Measurements from ENCODE around the gene CDK18. TPM values are rescaled to one million over a fixed set of nuclear protein-coding genes. Genes with fewer than 3 reads are reported as not detected.

The CDK18 gene
- total RNA-seq, 1 donor from 2014 or later, result 3.0 TPM

DNA sequence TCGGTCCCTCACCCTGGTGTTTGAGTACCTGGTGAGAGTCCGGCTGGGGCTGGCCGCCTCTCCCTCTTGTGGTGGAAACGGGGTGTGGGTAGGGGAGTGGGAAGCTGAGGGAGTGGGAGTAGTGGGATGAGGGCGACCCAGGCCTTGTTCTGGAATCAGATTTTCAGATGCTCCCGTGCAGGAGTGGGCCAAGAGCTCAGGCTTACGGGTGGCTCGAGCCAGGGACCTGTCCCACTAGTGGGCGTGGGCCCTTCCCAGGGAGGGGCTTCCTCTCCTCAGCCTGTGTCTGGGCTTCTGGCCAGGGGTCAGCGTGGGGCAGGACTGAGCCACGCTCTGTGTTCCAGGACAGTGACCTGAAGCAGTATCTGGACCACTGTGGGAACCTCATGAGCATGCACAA is 22.0 kb downstream of the CDK18 start:
- peaks cover 21% of the 10 kb centered on the region for H3K27me3 Mint-ChIP-seq (ENCODE audit: unreplicated experiment)
- no peak overlapping the region for H3K27ac Mint-ChIP-seq (ENCODE audit: unreplicated experiment)
- no peaks in the 10 kb centered on the region for H3K36me3 Mint-ChIP-seq (ENCODE audit: unreplicated experiment)
- TF ChIP-seq, protein P1, sequence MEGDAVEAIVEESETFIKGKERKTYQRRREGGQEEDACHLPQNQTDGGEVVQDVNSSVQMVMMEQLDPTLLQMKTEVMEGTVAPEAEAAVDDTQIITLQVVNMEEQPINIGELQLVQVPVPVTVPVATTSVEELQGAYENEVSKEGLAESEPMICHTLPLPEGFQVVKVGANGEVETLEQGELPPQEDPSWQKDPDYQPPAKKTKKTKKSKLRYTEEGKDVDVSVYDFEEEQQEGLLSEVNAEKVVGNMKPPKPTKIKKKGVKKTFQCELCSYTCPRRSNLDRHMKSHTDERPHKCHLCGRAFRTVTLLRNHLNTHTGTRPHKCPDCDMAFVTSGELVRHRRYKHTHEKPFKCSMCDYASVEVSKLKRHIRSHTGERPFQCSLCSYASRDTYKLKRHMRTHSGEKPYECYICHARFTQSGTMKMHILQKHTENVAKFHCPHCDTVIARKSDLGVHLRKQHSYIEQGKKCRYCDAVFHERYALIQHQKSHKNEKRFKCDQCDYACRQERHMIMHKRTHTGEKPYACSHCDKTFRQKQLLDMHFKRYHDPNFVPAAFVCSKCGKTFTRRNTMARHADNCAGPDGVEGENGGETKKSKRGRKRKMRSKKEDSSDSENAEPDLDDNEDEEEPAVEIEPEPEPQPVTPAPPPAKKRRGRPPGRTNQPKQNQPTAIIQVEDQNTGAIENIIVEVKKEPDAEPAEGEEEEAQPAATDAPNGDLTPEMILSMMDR (IDR thresholded peaks at IDR 0.05), result no peak
- no peaks in the 10 kb centered on the region for H3K9me3 Mint-ChIP-seq (ENCODE audit: unreplicated experiment)
- no peak overlapping the region for H3K4me3 Mint-ChIP-seq (ENCODE audit: unreplicated experiment)
- peaks cover 6% of the 10 kb centered on the region for H3K4me1 Mint-ChIP-seq (ENCODE audit: unreplicated experiment)
- no peak for DNase-seq (ENCODE audit: extremely low spot score, unreplicated experiment)

DNA sequence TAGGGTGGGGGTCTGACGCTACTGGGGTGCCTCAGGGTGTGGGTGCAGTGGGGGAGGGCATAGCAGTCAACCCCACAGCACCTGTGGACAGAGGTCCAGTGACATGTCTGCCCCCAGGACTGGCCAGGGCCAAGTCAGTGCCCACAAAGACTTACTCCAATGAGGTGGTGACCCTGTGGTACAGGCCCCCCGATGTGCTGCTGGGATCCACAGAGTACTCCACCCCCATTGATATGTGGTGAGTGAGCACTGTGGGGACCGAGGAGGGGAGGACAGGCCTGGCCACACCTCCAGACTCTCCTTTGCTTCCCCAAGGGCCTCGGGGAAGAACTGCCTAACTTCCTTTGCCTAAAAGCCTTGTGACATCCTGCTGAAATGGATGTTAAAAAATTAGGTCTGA is 23.5 kb downstream of the CDK18 start:
- DNase-seq (ENCODE audit: extremely low spot score, unreplicated experiment), result no peak
- Mint-ChIP-seq H3K36me3 (ENCODE audit: unreplicated experiment) (no peaks in the 10 kb centered on the region), H3K27ac (ENCODE audit: unreplicated experiment) (no peak overlapping the region), H3K4me1 (ENCODE audit: unreplicated experiment) (peaks cover 6% of the 10 kb centered on the region), H3K4me3 (ENCODE audit: unreplicated experiment) (no peak overlapping the region), H3K9me3 (ENCODE audit: unreplicated experiment) (no peaks in the 10 kb centered on the region), H3K27me3 (ENCODE audit: unreplicated experiment) (peaks cover 14% of the 10 kb centered on the region)
- TF ChIP-seq, protein P1 (IDR thresholded peaks at IDR 0.05), result no peak

DNA sequence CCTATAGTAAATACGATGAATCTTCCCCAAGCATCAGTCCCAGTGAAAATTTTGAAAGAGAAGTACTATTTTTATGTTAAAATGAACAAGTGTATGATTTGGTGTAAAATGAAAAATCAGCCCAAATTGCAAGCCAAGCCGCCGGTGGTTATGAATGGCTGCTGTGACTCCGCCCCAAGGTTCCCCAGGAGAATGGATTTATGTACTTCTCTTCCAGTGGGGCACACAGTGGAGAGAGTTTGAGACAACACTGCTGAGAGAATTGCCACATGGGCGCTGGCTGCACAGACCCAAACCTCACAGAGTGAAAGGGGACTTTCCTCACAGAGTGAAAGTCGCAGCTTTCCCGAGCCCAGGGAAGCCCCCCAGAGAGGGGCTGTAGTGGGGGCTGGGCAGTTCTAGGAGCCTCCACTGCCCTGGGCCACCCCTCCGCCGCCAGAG is 24.0 kb downstream of the CDK18 start:
- H3K27me3 Mint-ChIP-seq (ENCODE audit: unreplicated experiment), result peaks cover 14% of the 10 kb centered on the region

DNA sequence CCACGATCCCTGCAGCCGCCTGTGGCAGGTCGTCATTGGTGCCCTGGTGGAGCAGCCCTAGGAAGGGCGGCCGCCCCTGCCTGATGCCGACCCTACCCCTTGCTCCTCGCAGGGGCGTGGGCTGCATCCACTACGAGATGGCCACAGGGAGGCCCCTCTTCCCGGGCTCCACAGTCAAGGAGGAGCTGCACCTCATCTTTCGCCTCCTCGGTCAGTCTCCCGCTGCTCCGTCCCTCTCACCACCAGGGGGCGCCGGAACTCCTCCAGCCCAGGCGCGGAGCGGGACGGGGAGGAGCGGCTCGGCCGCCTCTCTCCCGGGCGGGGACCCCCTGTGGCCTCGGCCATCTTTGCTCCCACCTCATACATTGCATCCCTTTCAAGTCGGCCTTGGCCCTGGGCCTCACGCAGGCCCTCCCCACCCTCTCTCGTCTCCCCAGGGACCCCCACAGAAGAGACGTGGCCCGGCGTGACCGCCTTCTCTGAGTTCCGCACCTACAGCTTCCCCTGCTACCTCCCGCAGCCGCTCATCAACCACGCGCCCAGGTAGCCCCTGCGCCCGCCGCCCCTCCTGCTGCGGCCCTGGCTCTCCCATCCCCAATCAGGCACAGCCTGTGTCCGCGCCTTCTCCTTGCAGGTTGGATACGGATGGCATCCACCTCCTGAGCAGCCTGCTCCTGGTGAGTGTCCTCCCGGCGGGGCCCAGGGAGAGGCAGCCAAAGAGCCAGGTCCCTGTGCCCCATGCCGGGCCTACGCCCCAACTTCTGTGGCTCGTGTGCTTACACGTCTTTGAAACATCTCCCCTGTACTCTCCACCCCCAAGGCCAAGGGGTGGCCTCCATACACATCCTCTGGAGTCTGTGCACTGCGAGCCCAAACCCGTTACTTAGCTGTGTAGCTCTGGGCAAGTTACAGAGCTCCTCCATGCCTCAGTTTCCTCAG is 24.7 kb downstream of the CDK18 start:
- H3K4me1 Mint-ChIP-seq (ENCODE audit: unreplicated experiment), result peaks cover 6% of the 10 kb centered on the region
- H3K36me3 Mint-ChIP-seq (ENCODE audit: unreplicated experiment), result no peaks in the 10 kb centered on the region
- TF ChIP-seq, protein P1 (IDR thresholded peaks at IDR 0.05), result peak; percentile 95
- H3K4me3 Mint-ChIP-seq (ENCODE audit: unreplicated experiment), result peak overlapping the region; percentile 14
- H3K27me3 Mint-ChIP-seq (ENCODE audit: unreplicated experiment), result peaks cover 13% of the 10 kb centered on the region
- DNase-seq (ENCODE audit: extremely low spot score, unreplicated experiment), result peak; percentile 93
- H3K9me3 Mint-ChIP-seq (ENCODE audit: unreplicated experiment), result no peaks in the 10 kb centered on the region
- H3K27ac Mint-ChIP-seq (ENCODE audit: unreplicated experiment), result no peak overlapping the region

More for the DNA sequence above, 24.0 kb downstream of the CDK18 start:
- TF ChIP-seq, protein P1 (IDR thresholded peaks at IDR 0.05), result no peak
- H3K36me3 Mint-ChIP-seq (ENCODE audit: unreplicated experiment), result no peaks in the 10 kb centered on the region
- H3K27ac Mint-ChIP-seq (ENCODE audit: unreplicated experiment), result no peak overlapping the region
- peaks cover 6% of the 10 kb centered on the region for H3K4me1 Mint-ChIP-seq (ENCODE audit: unreplicated experiment)
- DNase-seq (ENCODE audit: extremely low spot score, unreplicated experiment), result no peak
- H3K4me3 Mint-ChIP-seq (ENCODE audit: unreplicated experiment), result no peak overlapping the region
- H3K9me3 Mint-ChIP-seq (ENCODE audit: unreplicated experiment), result no peaks in the 10 kb centered on the region

DNA sequence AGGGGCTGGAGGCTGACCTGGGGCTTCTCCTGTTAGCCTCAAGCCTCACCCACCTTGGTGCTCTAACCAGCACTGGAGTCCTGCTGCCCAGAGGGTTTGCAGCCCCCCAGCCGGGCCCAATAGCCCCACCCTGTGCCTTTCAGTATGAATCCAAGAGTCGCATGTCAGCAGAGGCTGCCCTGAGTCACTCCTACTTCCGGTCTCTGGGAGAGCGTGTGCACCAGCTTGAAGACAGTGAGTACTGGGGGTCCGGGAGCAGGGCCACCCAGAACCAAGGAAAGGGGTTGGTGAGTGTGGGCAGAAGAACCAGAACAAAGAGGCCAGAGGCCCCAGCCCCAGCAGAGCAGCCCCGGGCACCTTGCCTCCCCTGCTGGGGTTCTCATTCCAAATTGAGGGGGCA is 25.6 kb downstream of the CDK18 start:
- no peak for DNase-seq (ENCODE audit: extremely low spot score, unreplicated experiment)
- Mint-ChIP-seq H3K27ac (ENCODE audit: unreplicated experiment) (no peak overlapping the region), H3K36me3 (ENCODE audit: unreplicated experiment) (no peaks in the 10 kb centered on the region), H3K4me1 (ENCODE audit: unreplicated experiment) (peaks cover 6% of the 10 kb centered on the region), H3K27me3 (ENCODE audit: unreplicated experiment) (peaks cover 13% of the 10 kb centered on the region), H3K9me3 (ENCODE audit: unreplicated experiment) (no peaks in the 10 kb centered on the region), H3K4me3 (ENCODE audit: unreplicated experiment) (no peak overlapping the region)
- TF ChIP-seq, protein P1 (IDR thresholded peaks at IDR 0.05), result no peak

Data from osteocyte (in vitro differentiated cells).